IMR-90 (cell line): Measurements from ENCODE around the gene GRK2.

Experiments used
- BHLHE40 ChIP-seq: fragments of 150-350 bp; IDR thresholded peaks from 2 replicates; pipeline ENCODE4 v1.6.1; 2016; ENCODE audit warnings: mild to moderate bottlenecking, low read depth, low read length
- CEBPB ChIP-seq: IDR thresholded peaks from 2 replicates; pipeline ENCODE4 v1.6.1; 2012; ENCODE audit warnings: low read depth, low read length, improper control_type of control experiment
- CHD1 ChIP-seq: IDR thresholded peaks from 2 replicates; pipeline ENCODE4 v1.6.1; 2012; ENCODE audit warnings: low read depth, low read length, improper control_type of control experiment
- MAZ ChIP-seq: IDR thresholded peaks from 2 replicates; pipeline ENCODE4 v1.6.1; 2012; ENCODE audit warnings: low read depth, mild to moderate bottlenecking, low read length, improper control_type of control experiment, moderate library complexity, borderline replicate concordance
- MXI1 ChIP-seq: IDR thresholded peaks from 2 replicates; pipeline ENCODE4 v1.6.1; 2012; ENCODE audit warnings: low read depth, mild to moderate bottlenecking, low read length, moderate library complexity, borderline replicate concordance
- NFE2L2 ChIP-seq: fragments of 150-350 bp; IDR thresholded peaks from 2 replicates; pipeline ENCODE4 v1.6.1; 2016; ENCODE audit warnings: low read depth, mild to moderate bottlenecking, low read length
- POLR2A ChIP-seq: IDR thresholded peaks from 2 replicates; pipeline ENCODE4 v1.6.1; 2012; ENCODE audit warnings: mild to moderate bottlenecking, low read depth, low read length
- RAD21 ChIP-seq: IDR thresholded peaks from 2 replicates; pipeline ENCODE4 v1.6.1; 2012; ENCODE audit warnings: low read length, improper control_type of control experiment
- RFX5 ChIP-seq: IDR thresholded peaks from 2 replicates; pipeline ENCODE4 v1.8.0; 2012; ENCODE audit warnings: low read depth, mild to moderate bottlenecking, low read length, moderate library complexity
- SMC3 ChIP-seq: fragments of 150-350 bp; IDR thresholded peaks from 2 replicates; pipeline ENCODE4 v1.6.1; 2016; ENCODE audit warnings: low read depth, mild to moderate bottlenecking, antibody characterized with exemption, low read length, moderate library complexity
- TF ChIP-seq, protein P1 (sequence below): conservative IDR thresholded peaks from 2 replicates; pipeline ENCODE4 v1.5.1; 2012; ENCODE audit warnings: mild to moderate bottlenecking, low read depth, low read length, improper control_type of control experiment
- TF ChIP-seq, protein P2 (sequence below): fragments of 150-350 bp; IDR thresholded peaks from 2 replicates; pipeline ENCODE4 v1.6.1; 2017; ENCODE audit warnings: mild to moderate bottlenecking, antibody characterized with exemption, low read length, low read depth
- TF ChIP-seq, protein P3 (sequence below): fragments of 150-350 bp; IDR thresholded peaks from 2 replicates; pipeline ENCODE4 v1.6.1; 2016; ENCODE audit warnings: low read depth, mild to moderate bottlenecking, low read length, moderate library complexity, borderline replicate concordance

DNA sequence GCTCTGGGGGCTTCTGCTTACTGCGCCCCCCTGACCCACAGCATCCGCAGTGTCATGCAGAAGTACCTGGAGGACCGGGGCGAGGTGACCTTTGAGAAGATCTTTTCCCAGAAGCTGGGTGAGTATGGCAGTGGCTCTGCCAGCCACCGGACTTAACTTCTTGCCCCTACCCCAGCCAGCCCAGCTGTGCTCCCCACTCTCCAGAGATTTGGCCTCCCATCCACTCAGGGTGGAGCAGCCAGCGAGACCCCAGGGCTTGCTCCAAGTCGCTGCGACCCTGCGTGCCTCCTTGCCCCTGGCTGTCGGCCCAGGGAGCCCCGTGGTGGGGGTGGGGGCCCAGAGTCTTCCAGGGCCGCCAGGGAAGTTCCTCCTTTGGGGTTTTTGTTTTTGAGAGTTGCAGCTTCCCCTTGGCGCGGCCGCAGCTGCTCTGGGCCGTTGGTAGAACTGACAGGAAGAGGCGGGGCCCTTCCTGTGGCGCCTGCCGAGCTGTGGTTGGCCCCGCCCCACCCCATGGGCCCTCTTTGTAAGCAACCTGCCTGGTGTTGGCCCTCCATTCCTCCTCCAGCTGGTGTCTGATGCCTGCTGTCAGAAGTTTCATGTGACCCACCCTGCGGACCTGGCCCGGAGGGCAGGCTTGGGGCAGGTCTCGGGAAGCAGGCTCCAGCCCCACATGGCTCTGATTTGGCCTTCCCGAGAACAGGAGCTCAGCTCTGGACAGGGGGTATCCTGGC lies 11.1 kb downstream of the GRK2 start:
- no peak for TF ChIP-seq RFX5
- TF ChIP-seq, protein P1, sequence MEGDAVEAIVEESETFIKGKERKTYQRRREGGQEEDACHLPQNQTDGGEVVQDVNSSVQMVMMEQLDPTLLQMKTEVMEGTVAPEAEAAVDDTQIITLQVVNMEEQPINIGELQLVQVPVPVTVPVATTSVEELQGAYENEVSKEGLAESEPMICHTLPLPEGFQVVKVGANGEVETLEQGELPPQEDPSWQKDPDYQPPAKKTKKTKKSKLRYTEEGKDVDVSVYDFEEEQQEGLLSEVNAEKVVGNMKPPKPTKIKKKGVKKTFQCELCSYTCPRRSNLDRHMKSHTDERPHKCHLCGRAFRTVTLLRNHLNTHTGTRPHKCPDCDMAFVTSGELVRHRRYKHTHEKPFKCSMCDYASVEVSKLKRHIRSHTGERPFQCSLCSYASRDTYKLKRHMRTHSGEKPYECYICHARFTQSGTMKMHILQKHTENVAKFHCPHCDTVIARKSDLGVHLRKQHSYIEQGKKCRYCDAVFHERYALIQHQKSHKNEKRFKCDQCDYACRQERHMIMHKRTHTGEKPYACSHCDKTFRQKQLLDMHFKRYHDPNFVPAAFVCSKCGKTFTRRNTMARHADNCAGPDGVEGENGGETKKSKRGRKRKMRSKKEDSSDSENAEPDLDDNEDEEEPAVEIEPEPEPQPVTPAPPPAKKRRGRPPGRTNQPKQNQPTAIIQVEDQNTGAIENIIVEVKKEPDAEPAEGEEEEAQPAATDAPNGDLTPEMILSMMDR, result no peak
- no peak for TF ChIP-seq POLR2A
- no peak for TF ChIP-seq BHLHE40
- TF ChIP-seq, protein P2, sequence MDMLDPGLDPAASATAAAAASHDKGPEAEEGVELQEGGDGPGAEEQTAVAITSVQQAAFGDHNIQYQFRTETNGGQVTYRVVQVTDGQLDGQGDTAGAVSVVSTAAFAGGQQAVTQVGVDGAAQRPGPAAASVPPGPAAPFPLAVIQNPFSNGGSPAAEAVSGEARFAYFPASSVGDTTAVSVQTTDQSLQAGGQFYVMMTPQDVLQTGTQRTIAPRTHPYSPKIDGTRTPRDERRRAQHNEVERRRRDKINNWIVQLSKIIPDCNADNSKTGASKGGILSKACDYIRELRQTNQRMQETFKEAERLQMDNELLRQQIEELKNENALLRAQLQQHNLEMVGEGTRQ, result no peak
- no peak for TF ChIP-seq RAD21
- TF ChIP-seq SMC3, result no peak
- no peak for TF ChIP-seq MXI1
- TF ChIP-seq, protein P3, sequence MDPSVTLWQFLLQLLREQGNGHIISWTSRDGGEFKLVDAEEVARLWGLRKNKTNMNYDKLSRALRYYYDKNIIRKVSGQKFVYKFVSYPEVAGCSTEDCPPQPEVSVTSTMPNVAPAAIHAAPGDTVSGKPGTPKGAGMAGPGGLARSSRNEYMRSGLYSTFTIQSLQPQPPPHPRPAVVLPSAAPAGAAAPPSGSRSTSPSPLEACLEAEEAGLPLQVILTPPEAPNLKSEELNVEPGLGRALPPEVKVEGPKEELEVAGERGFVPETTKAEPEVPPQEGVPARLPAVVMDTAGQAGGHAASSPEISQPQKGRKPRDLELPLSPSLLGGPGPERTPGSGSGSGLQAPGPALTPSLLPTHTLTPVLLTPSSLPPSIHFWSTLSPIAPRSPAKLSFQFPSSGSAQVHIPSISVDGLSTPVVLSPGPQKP, result no peak
- no peak for TF ChIP-seq MAZ
- TF ChIP-seq CHD1, result no peak
- TF ChIP-seq NFE2L2, result no peak
- no peak for TF ChIP-seq CEBPB
